Measurements from ENCODE around the gene FOXA3.
"Not testable (repeated sequence)": the region's sequence is repeated elsewhere in the genome, so short reads cannot be mapped to it uniquely, and the experiment has no call there.

FOXA3 gene

DNA sequence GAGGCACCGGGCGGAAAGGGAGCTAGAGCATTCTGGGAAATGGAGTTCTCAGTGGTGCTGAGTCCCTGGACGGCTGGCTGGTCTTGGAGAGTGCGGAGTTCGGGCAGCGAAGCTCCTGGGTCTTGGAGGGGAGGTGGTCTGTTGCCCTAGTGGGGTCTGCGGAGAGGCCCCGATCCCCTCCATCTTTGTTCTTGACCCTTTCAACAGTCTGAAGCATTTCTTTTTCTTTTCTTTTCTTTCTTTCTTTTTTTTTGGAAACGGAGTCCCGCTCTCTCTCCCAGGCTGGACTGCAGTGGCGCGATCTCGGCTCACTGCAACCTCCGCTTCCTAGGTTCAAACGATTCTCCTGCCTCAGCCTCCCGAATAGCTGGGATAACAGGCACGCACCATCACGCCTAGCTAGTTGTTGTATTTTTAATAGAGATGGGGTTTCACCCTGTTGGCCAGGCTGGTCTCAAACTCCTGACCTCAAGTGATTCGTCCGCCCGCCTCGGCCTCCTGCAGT is 739 bp upstream of the FOXA3 start:
- DNase-seq (ENCODE audit: extremely low read depth, low read depth), result no peak
- H3K4me3 ChIP-seq (replicated peaks; ENCODE audit: low read depth, low read length), result peak overlapping the region; percentile 90
- TF ChIP-seq, protein P1, sequence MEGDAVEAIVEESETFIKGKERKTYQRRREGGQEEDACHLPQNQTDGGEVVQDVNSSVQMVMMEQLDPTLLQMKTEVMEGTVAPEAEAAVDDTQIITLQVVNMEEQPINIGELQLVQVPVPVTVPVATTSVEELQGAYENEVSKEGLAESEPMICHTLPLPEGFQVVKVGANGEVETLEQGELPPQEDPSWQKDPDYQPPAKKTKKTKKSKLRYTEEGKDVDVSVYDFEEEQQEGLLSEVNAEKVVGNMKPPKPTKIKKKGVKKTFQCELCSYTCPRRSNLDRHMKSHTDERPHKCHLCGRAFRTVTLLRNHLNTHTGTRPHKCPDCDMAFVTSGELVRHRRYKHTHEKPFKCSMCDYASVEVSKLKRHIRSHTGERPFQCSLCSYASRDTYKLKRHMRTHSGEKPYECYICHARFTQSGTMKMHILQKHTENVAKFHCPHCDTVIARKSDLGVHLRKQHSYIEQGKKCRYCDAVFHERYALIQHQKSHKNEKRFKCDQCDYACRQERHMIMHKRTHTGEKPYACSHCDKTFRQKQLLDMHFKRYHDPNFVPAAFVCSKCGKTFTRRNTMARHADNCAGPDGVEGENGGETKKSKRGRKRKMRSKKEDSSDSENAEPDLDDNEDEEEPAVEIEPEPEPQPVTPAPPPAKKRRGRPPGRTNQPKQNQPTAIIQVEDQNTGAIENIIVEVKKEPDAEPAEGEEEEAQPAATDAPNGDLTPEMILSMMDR (IDR thresholded peaks at IDR 0.05; ENCODE audit: low read depth, low read length, missing control alignments), result no peak

DNA sequence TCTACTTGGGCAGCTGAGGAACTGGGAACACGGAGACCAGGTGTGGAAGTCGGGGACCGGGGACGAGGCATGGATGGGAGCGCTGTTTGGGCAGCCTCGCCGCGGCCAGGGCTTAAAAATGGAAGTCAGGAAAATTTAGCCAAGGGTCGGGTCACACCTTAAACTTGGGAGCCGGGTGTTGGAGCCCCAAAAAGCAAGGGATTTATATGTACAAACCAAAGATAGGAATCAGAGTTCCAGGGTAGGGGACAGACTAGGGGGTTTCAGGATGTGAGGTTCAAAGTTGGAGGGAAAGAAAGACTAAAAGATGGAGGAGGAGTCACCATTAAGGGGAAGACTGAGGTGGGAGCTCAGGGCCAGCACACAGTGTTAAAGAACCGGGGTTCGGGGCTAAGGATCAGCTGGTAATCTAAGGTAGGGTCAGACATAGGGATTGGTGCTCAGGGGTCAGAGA is 530 bp downstream of the FOXA3 start:
- no peak for DNase-seq (ENCODE audit: extremely low read depth, low read depth)
- H3K4me3 ChIP-seq (replicated peaks; ENCODE audit: low read depth, low read length), result no peak overlapping the region
- TF ChIP-seq, protein P1 (IDR thresholded peaks at IDR 0.05; ENCODE audit: low read depth, low read length, missing control alignments), result no peak

DNA sequence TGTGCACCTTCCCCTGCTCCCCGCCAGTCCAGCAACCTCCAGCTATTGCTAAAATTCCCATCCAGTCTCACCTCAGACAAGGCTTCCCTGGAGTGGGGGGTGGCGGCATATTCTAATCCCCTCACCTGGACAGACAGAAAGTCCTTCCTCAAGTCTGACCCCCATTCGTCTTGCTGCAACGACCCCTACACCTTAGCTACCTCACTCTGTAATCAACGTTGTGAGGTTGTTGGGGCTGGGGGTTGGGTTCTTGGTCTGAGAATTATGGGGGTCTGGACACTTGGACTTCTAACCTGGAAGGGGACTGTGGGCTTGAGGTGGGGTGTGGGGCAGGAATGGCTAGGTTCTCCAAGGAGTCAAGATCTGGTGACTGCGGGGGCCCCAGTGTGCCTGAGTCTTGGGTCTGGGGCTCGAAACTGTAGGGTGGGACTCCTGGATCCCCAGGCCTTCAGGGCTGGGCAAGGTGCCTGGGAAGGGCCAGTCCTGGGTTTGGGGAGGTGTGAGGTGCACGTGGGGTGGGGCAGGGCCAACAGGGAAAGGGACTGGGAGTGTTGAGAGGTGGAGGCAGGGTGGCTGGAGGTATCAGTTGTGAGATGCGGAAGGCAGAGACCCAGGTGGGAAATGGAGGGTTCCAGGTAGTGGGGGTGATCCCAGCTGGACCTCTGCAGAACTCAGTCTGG is 1.3 kb downstream of the FOXA3 start:
- no peak overlapping the region for H3K4me3 ChIP-seq (replicated peaks; ENCODE audit: low read depth, low read length)
- no peak for DNase-seq (ENCODE audit: extremely low read depth, low read depth)
- TF ChIP-seq, protein P1 (IDR thresholded peaks at IDR 0.05; ENCODE audit: low read depth, low read length, missing control alignments), result no peak

DNA sequence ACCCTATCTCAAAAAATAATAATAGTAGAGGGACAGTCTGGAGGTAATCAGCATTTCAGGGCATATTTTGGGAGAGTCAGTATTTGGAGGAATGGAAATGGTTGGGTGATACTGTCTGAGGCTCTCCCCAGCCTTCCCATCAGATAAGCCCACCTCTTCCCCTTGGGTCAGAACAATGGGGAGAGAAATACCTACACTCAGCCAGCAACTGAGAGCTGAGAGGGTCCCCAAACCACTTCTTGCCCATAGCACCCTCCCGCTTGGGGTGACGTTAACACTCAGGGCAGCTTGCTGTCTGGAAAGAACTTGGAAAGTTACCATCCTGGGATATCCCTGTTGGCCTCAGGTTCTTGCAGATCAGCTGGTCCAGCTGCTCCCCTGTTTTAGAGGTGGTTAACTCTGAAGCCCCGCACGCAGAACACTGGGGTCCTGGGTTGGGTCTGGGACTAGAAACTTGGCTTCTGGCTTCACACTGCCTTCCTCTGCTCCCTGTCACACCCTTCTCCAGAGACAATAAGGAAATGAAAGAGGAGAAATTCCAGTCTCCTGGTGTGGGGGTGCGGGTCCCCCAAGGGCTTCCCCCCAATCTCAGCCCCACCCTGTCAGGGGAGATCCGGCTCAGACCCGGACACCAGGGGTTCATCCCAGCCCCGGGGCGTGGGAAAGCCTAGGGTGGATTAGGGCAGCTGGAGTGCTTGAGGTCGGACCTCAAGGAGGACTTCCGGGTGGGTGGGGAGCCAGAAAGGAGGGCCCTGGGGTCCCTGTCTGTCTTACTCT is 2.5 kb downstream of the FOXA3 start:
- DNase-seq (ENCODE audit: extremely low read depth, low read depth), result no peak
- TF ChIP-seq, protein P1 (IDR thresholded peaks at IDR 0.05; ENCODE audit: low read depth, low read length, missing control alignments), result no peak
- no peak overlapping the region for H3K4me3 ChIP-seq (replicated peaks; ENCODE audit: low read depth, low read length)

DNA sequence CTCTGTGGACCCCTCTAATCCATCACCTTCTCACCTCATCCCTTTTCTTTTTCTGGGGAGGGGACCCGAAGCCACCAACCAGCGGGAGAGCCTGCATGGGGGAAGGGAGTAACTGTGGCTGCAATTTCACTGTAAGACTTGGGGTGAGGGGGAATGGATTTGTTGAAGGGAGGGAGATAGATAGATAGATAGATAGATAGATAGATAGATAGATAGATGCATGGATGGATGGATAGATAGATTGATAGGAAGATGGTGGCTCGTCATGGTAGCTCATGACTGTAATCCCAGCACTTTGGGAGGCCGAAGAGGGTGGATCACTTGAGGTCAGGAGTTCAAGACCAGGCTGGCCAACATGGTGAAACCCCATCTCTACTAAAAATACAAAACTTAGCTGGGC is 3.1 kb downstream of the FOXA3 start:
- not testable (repeated sequence) for H3K4me3 ChIP-seq (replicated peaks; ENCODE audit: low read depth, low read length); DNase-seq (ENCODE audit: extremely low read depth, low read depth)

DNA sequence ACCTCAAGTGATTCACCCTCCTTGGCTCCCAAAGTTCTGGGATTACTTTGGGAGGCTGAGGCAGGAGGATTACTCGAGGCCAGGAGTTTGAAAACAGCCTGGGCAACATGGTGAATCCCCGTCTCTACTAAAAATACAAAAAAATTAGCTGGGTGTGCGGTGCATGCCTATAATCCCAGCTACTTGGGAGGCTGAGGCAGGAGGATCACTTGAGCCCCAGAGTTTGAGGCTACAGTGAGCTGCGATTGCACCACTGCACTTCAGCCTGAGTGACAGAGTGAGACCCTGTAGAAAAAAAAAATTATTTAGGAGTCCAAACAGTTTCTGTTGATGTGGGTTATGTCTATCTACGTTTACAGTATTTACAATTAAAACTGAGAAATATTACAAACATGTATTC is 6.7 kb downstream of the FOXA3 start:
- H3K4me3 ChIP-seq (replicated peaks; ENCODE audit: low read depth, low read length), result no peak overlapping the region
- TF ChIP-seq, protein P1 (IDR thresholded peaks at IDR 0.05; ENCODE audit: low read depth, low read length, missing control alignments), result no peak
- no peak for DNase-seq (ENCODE audit: extremely low read depth, low read depth)

All from HFF-Myc (cell line).